ENCODE results near the gene SPAG9.

GRCh38 chr17:51164911-51165679, 44.4 kb upstream of the SPAG9 start:
- TF ChIP-seq CTCF (conservative IDR thresholded peaks at IDR 0.05; ENCODE audit: low read depth in 2 of 2) (no peak), POLR2AphosphoS5 (IDR thresholded peaks at IDR 0.05; ENCODE audit: low read depth) (no peak), EZH2phosphoT487 (IDR thresholded peaks at IDR 0.05; ENCODE audit: unreplicated experiment) (no peak), EZH2 (IDR thresholded peaks at IDR 0.05; ENCODE audit: low read depth, unreplicated experiment) (no peak), REST (IDR thresholded peaks at IDR 0.05; ENCODE audit: unreplicated experiment) (no peak), JUNB (IDR thresholded peaks at IDR 0.05; ENCODE audit: unreplicated experiment) (no peak), ZNF331 (CRISPR knock-in tag; IDR thresholded peaks at IDR 0.05; ENCODE audit: low read depth) (no peak), CREB1 (CRISPR knock-in tag; IDR thresholded peaks at IDR 0.05; ENCODE audit: low read depth) (no peak)
